Endodermal cell (in vitro differentiated cells): ENCODE data around the gene EIF4G1. TPM values are rescaled to one million over a fixed set of nuclear protein-coding genes. Genes with fewer than 3 reads are reported as not detected.
A peak's percentile ranks its signal among the peaks of the same experiment; 100 is the strongest.

Experiments
- DNase-seq: peaks from one replicate; pipeline ENCODE4 v3.0.0-alpha.2; 2017
- H3K27ac ChIP-seq: 2 replicates; pipeline ENCODE4 v1.5.1; 2013; ENCODE audit warnings: mild to moderate bottlenecking, low read depth, low read length, moderate library complexity
- H3K27me3 ChIP-seq: 2 replicates; pipeline ENCODE4 v1.6.1; 2013; ENCODE audit warnings: mild to moderate bottlenecking, low read length, moderate library complexity; ENCODE audit not compliant: insufficient read depth, control insufficient read depth, poor library complexity, severe bottlenecking
- H3K36me3 ChIP-seq: 2 replicates; pipeline ENCODE4 v1.7.0; 2013; ENCODE audit warnings: mild to moderate bottlenecking, low read length, moderate library complexity; ENCODE audit not compliant: control insufficient read depth, insufficient read depth
- H3K4me1 ChIP-seq: one replicate; pipeline ENCODE4 v1.7.0; 2013; ENCODE audit warnings: low read length; ENCODE audit not compliant: control insufficient read depth, insufficient read depth
- H3K4me3 ChIP-seq: 2 replicates; pipeline ENCODE4 v1.5.1; 2013; ENCODE audit warnings: mild to moderate bottlenecking, low read length, moderate library complexity
- H3K9ac ChIP-seq: 2 replicates; pipeline ENCODE4 v1.6.1; 2013; ENCODE audit warnings: mild to moderate bottlenecking, low read length, moderate library complexity; ENCODE audit not compliant: poor library complexity, severe bottlenecking; ENCODE audit errors: extremely low read depth
- H3K9me3 ChIP-seq: 2 replicates; pipeline ENCODE4 v1.6.1; 2013; ENCODE audit warnings: mild to moderate bottlenecking, low read length, moderate library complexity; ENCODE audit not compliant: control insufficient read depth
- H3K27ac Mint-ChIP-seq: 2 replicates; pipeline ENCODE4 v1.8.0; 2020; ENCODE audit warnings: mixed read lengths
- H3K27me3 Mint-ChIP-seq: 2 replicates; pipeline ENCODE4 v1.8.0; 2021; ENCODE audit warnings: mild to moderate bottlenecking, mixed read lengths; ENCODE audit not compliant: insufficient read depth
- H3K36me3 Mint-ChIP-seq: 2 replicates; pipeline ENCODE4 v1.8.0; 2020; ENCODE audit warnings: low read depth, mixed read lengths
- H3K4me1 Mint-ChIP-seq: 2 replicates; pipeline ENCODE4 v1.8.0; 2020; ENCODE audit warnings: mixed read lengths
- H3K4me3 Mint-ChIP-seq: 2 replicates; pipeline ENCODE4 v1.8.0; 2020; ENCODE audit warnings: mild to moderate bottlenecking, moderate library complexity, mixed read lengths
- H3K9me3 Mint-ChIP-seq: 2 replicates; pipeline ENCODE4 v1.8.0; 2020; ENCODE audit warnings: mild to moderate bottlenecking, mixed read lengths
- WGBS, 2 experiments: methylation state at CpG; one replicate each; pipeline versions ENCODE4 v1.1.5 to v1.1.7; 2013; ENCODE audit warnings: missing lambda C conversion rate in 2 of 2, mixed read lengths in 1 of 2; ENCODE audit not compliant: insufficient coverage in 1 of 2, insufficient read length in 1 of 2; 5-methylcytosine and 5-hydroxymethylcytosine counted together
- total RNA-seq, 2 donors: library from RNA; stranded (reverse); fragmentation: NEBNext Ultra II Directional in 1 of 2; extraction: Animal tissue kit (Norgen Biotek cat#: 25700) in 1 of 2; gene quantifications; 2 replicates in 1 of 2; 3 replicates in 1 of 2; pipeline ENCODE4 v1.2.1, GENCODE V29; 2021
- TF ChIP-seq, protein P1 (sequence below): fragments of 200-600 bp; sonication (generic); conservative IDR thresholded peaks from 2 replicates; pipeline ENCODE4 v1.5.0; 2021; ENCODE audit warnings: antibody characterized with exemption, mild to moderate bottlenecking

Gene EIF4G1
- total RNA-seq, 2 donors from 2014 or later = 408 to 475 TPM

DNA sequence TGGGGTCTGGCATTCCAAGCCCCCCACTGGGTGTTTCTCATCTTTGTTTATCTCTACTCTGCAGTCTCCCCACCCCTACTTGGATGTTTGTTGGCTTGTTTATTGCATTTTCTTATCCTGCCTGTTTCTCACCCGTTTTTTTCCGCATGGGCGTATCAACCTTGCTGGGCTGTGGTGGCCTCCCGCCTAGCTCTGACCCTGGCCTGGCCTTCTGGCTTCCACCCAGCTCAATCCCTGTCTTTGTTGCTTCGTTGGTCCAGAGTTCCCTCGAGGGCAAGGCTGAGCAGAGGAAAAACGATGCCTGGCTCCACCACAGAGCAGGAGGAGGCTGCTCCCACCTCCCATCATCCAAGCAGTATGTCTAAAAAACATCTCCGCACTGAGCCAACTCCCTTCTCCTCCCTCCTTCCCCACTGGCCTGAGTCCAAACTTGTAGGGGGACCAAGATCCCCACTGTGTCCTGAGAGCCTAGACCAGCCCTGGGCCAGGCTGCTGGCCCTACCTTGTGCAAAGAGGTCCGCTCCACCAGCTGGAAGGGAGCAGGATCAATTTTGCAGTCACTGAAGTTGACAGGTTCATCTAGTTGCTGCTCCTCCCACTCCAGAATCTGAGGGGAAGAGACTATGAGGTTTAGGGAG lies 37.2 kb downstream of the EIF4G1 start:
- peaks cover 12% of the 10 kb centered on the region for H3K4me1 ChIP-seq
- peak overlapping the region; percentile 84 for H3K27ac Mint-ChIP-seq
- H3K9me3 Mint-ChIP-seq = no peaks in the 10 kb centered on the region
- H3K36me3 Mint-ChIP-seq = peaks cover 41% of the 10 kb centered on the region
- H3K4me1 Mint-ChIP-seq = peaks cover 30% of the 10 kb centered on the region
- peaks cover 51% of the 10 kb centered on the region for H3K36me3 ChIP-seq
- peak overlapping the region; percentile 14 for H3K4me3 Mint-ChIP-seq
- peak overlapping the region; percentile 3 for H3K27ac ChIP-seq
- DNase-seq = no peak
- no peaks in the 10 kb centered on the region for H3K27me3 Mint-ChIP-seq
- H3K4me3 ChIP-seq = no peak overlapping the region
- no peaks in the 10 kb centered on the region for H3K9me3 ChIP-seq
- TF ChIP-seq, protein P1, sequence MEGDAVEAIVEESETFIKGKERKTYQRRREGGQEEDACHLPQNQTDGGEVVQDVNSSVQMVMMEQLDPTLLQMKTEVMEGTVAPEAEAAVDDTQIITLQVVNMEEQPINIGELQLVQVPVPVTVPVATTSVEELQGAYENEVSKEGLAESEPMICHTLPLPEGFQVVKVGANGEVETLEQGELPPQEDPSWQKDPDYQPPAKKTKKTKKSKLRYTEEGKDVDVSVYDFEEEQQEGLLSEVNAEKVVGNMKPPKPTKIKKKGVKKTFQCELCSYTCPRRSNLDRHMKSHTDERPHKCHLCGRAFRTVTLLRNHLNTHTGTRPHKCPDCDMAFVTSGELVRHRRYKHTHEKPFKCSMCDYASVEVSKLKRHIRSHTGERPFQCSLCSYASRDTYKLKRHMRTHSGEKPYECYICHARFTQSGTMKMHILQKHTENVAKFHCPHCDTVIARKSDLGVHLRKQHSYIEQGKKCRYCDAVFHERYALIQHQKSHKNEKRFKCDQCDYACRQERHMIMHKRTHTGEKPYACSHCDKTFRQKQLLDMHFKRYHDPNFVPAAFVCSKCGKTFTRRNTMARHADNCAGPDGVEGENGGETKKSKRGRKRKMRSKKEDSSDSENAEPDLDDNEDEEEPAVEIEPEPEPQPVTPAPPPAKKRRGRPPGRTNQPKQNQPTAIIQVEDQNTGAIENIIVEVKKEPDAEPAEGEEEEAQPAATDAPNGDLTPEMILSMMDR = no peak
- H3K9ac ChIP-seq = no peak overlapping the region
- whole genome bisulfite sequencing, 2 experiments = 73 to 90% methylated on average over 5 to 9 of the region's 9 CpGs
- H3K27me3 ChIP-seq = no peaks in the 10 kb centered on the region

DNA sequence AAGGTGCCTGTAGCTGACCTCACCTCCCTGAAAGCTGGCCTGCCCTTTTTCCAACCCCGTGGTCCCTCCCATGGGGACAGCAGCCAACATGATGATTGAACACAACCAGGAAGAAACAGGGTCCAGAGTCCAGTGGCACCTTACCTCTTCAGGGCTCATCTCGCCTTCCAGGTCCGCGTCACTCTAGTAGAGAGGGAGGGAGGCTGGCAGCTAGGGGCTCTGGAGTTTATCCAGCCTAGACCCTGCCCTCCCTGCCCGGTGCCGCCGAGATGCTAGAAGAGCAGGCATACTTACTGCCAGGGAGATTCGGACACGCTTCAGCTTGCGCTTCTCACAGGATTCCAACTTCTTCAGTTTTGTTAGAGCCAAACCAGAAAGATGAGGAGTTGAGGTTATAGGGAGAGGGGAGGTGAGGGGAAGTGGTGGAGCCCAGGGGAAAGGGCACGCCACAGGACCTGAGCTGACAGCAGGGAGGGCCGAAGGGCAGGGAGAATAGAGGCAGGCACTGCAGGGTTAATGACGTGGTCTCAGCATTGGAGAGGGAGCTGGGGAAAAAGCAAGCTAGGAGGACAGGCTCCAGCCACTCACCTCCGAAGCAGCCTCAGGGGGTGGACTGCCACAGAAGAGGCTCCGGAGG lies 37.9 kb downstream of the EIF4G1 start:
- Histone ChIP-seq H3K4me1 (peaks cover 12% of the 10 kb centered on the region), H3K27me3 (no peaks in the 10 kb centered on the region), H3K9ac (no peak overlapping the region), H3K36me3 (peaks cover 51% of the 10 kb centered on the region), H3K4me3 (no peak overlapping the region), H3K27ac (no peak overlapping the region), H3K9me3 (no peaks in the 10 kb centered on the region)
- peaks cover 30% of the 10 kb centered on the region for H3K4me1 Mint-ChIP-seq
- DNase-seq = peak; percentile 44
- H3K36me3 Mint-ChIP-seq = peaks cover 40% of the 10 kb centered on the region
- TF ChIP-seq, protein P1 = no peak
- H3K9me3 Mint-ChIP-seq = no peaks in the 10 kb centered on the region
- 94 to 96% methylated on average over 14 to 15 of the region's 15 CpGs for WGBS, 2 experiments
- peak overlapping the region; percentile 14 for H3K4me3 Mint-ChIP-seq
- H3K27me3 Mint-ChIP-seq = no peaks in the 10 kb centered on the region
- H3K27ac Mint-ChIP-seq = peak overlapping the region; percentile 84

DNA sequence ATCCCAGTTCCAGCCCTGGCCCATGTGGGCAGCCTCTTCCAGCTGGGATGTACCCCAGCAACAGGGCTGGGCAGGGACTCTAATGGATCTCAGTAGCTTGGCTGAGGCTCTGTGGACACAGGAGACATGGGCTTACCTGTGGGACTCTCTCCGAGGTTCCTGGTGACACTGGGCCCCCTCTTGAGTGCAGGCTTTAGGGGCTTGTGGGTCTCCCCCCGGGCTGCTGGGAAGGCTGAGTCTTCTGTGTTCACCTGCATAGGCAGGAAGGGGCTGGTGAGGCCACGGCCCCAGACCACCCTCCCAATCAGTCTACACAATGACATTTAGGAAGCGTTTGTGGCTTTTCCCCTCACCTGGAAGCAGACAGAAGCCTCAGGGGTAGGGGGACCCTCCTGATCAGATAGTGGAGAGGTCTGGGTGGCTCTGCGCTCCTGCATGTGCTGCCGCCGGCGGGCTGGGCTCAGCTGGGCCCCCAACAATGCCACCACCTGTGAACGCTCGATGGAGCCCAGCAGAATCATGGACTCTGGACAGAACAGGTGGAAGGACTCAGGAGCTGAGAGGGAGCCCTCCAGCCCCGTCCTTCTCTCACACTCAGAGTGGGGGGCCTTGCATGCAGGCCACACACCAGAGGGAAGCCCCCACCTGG lies 38.6 kb downstream of the EIF4G1 start:
- Mint-ChIP-seq H3K36me3 (peaks cover 42% of the 10 kb centered on the region), H3K4me1 (peaks cover 30% of the 10 kb centered on the region), H3K27me3 (no peaks in the 10 kb centered on the region), H3K9me3 (no peaks in the 10 kb centered on the region), H3K4me3 (no peak overlapping the region), H3K27ac (no peak overlapping the region)
- no peaks in the 10 kb centered on the region for H3K9me3 ChIP-seq
- 94 to 96% methylated on average over 8 to 11 of the region's 11 CpGs for WGBS, 2 experiments
- no peak for DNase-seq
- TF ChIP-seq, protein P1 = no peak
- no peak overlapping the region for H3K9ac ChIP-seq
- H3K4me3 ChIP-seq = no peak overlapping the region
- no peaks in the 10 kb centered on the region for H3K27me3 ChIP-seq
- peaks cover 58% of the 10 kb centered on the region for H3K36me3 ChIP-seq
- peaks cover 12% of the 10 kb centered on the region for H3K4me1 ChIP-seq
- H3K27ac ChIP-seq = no peak overlapping the region
